Ovary (tissue), 9 donors: ENCODE measurements around the gene WNT9B. TPM values are rescaled to one million over a fixed set of nuclear protein-coding genes. Genes with fewer than 3 reads are reported as not detected.

ENCODE experiments used
- DNase-seq, 5 donors: peaks; one replicate each; pipeline ENCODE4 v3.0.0-alpha.2; 2019 to 2020
- H3K27ac ChIP-seq, 2 donors: fragments of 200-600 bp; one replicate each; pipeline versions ENCODE4 v1.5.1 to v1.8.0; 2019 to 2022
- H3K27me3 ChIP-seq: fragments of 200-600 bp; one replicate; pipeline ENCODE4 v1.8.0; 2022
- H3K36me3 ChIP-seq: fragments of 200-600 bp; sonication (generic); one replicate; pipeline ENCODE4 v1.5.1; 2019
- H3K4me1 ChIP-seq: one replicate; pipeline ENCODE4 v1.8.1; 2013; ENCODE audit warnings: mild to moderate bottlenecking, moderate library complexity; ENCODE audit not compliant: insufficient read depth
- H3K4me3 ChIP-seq: fragments of 200-600 bp; sonication (generic); one replicate; pipeline ENCODE4 v1.5.1; 2017
- H3K9me3 ChIP-seq, 2 donors: fragments of 200-600 bp in 1 of 2; sonication (generic) in 1 of 2; one replicate each; pipeline versions ENCODE4 v1.5.1 to v1.8.1; 2013 to 2019; ENCODE audit warnings: mild to moderate bottlenecking in 1 of 2, moderate library complexity in 1 of 2
- EP300 ChIP-seq: sonication (generic); formaldehyde crosslinking; IDR thresholded peaks from one replicate; pipeline ENCODE4 v1.6.1; 2017; ENCODE audit warnings: antibody characterized with exemption
- POLR2A ChIP-seq: fragments of 450-650 bp; IDR thresholded peaks from one replicate; pipeline ENCODE4 v1.6.1; 2017; ENCODE audit warnings: antibody characterized with exemption, mild to moderate bottlenecking, moderate library complexity
- WGBS, 3 donors: extraction: QIAGEN DNeasy Blood & Tissue Kit in 1 of 3; methylation state at CpG; one replicate each; pipeline versions ENCODE4 v1.1.5 to v1.1.7; 2013 to 2017; 5-methylcytosine and 5-hydroxymethylcytosine counted together
- intact Hi-C, 4 donors: fragments of 100-400 bp; cut with DNase I; formaldehyde crosslinking; loops; one replicate each; pipeline versions ENCODE4 v1.11.0 to v1.15.1; 2022 to 2023
- polyA plus RNA-seq, 2 donors: library from polyadenylated mRNA; stranded (reverse); fragments of 200-250 nt in 1 of 2; fragments of 350-450 nt in 1 of 2; fragmentation: Illumina TruSeq in 1 of 2; extraction: RNeasy Lipid Tissue Mini Kit (QIAGEN cat#74804) in 1 of 2; gene quantifications; one replicate each; pipeline ENCODE4 v1.2.3, GENCODE V29; 2013 to 2014
- total RNA-seq, 7 donors: library from RNA; depleted of rRNA in 2 of 7; stranded (reverse); fragments of >200 nt in 2 of 7; fragmentation: NEBNext Ultra II Directional in 3 of 7; extraction: Animal tissue kit (Norgen Biotek cat#: 25700) in 3 of 7; gene quantifications; one replicate each; pipeline versions ENCODE4 v1.1.0 to v1.2.4, GENCODE V29; 2016 to 2023
- TF ChIP-seq, protein P1 (sequence below), 3 donors: fragments of 450-650 bp in 2 of 3; fragments of 200-600 bp in 1 of 3; IDR thresholded peaks; one replicate each; pipeline versions ENCODE4 v1.5.1 to v1.8.0; 2016 to 2022; ENCODE audit warnings: antibody characterized with exemption in 3 of 3, mild to moderate bottlenecking in 1 of 3
- donor health status: DM: no; HTN: no; CAD: no; lungs with moderate emphysema.
- donor health status: DM: no; HTN: no; CAD: no.
- donor health status: Bipolar disorder and iron deficiency.
- donor health status: DM: yes; HTN: yes; CAD: no.
- donor health status: DM: no; HTN: no; CAD: no.
- donor health status: DM: yes; HTN: yes; CAD: no.

Gene WNT9B
- total and polyA plus RNA-seq, 9 donors = 0.08 to 0.50 (median 0.10) TPM; not detected in 6

DNA sequence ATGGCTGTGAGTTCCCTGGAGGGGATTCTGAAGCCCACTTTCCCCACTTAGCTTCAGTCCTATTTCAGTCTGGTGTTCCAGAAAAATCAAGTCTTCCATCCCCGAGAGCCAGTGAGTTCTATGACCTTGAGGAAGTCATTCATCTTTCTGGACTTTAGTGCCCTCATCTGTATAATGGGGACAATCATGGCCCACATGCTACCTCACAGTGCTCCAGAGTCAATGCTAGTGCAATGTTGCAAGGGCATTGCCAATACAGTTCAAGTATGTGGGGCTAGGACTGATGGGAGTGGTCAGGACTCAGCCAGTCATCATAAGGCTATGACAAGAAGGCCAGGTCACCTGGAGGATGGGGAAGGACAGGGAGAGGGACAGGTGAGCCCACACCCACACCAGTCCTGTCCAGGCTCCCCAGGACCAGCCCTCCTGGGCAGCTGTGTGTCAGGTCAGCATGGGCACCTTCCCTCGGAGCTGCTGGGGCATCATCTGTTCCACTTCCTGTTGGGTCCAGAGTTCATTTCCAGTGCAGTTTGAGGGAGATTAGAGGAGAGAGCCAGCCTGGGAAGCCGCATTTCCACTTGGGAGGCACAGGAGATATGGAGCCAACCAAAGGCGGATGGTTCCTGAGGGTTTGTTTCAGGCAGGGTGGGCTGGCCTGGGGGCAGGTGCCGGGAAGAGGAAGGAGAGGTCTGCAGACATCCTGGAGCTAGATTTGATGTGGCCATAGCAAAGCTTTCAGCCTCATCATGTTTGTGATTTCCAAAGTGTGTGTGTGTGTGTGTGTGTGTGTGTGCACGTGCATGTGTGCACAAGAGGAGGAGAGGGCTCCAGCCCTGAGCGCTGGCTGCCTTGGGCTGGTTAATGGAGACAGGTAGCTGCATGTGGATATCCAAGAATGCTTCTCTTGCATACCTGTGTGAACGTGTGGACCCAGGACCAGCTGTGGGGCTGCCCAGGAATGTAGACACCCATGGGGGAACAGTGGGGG is 3.9 kb upstream of the WNT9B start:
- Histone ChIP-seq H3K9me3 (peaks cover 0 to 5% of the 10 kb centered on the region in 2 donors), H3K36me3 (no peaks in the 10 kb centered on the region), H3K27ac (no peak overlapping the region), H3K27me3 (no peaks in the 10 kb centered on the region), H3K4me1 (peaks cover 6% of the 10 kb centered on the region), H3K4me3 (no peak overlapping the region)
- intact Hi-C loops = no loop called here
- TF ChIP-seq, protein P1, sequence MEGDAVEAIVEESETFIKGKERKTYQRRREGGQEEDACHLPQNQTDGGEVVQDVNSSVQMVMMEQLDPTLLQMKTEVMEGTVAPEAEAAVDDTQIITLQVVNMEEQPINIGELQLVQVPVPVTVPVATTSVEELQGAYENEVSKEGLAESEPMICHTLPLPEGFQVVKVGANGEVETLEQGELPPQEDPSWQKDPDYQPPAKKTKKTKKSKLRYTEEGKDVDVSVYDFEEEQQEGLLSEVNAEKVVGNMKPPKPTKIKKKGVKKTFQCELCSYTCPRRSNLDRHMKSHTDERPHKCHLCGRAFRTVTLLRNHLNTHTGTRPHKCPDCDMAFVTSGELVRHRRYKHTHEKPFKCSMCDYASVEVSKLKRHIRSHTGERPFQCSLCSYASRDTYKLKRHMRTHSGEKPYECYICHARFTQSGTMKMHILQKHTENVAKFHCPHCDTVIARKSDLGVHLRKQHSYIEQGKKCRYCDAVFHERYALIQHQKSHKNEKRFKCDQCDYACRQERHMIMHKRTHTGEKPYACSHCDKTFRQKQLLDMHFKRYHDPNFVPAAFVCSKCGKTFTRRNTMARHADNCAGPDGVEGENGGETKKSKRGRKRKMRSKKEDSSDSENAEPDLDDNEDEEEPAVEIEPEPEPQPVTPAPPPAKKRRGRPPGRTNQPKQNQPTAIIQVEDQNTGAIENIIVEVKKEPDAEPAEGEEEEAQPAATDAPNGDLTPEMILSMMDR (IDR thresholded peaks at IDR 0.05) = no peak
- TF ChIP-seq POLR2A = no peak
- no peak for TF ChIP-seq EP300
- WGBS, 3 donors = 42 to 53% (median 51%) methylated on average over 8 of the region's 8 CpGs
- no peak for DNase-seq

DNA sequence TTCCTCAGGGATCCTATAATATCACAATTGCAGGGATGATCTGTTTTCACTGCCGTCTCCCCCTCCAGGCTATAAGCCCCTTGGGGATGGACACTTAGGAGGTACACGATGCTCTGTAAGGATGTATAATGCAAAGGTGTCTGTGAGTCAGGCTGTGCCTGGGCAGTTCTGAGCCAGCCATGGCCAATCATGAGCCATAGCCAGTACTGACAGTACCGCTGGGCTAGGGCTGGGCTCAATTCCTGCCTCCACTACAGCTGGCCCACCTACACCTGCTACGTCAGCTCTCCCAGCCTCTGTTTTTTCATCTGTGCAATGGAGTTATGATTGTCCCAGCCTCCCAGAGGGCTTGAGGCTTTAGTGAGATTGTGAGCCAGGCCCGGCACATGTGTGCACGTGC is 2.8 kb upstream of the WNT9B start:
- TF ChIP-seq POLR2A (no peak), EP300 (no peak)
- TF ChIP-seq, protein P1 (IDR thresholded peaks at IDR 0.05) = no peak
- Histone ChIP-seq H3K36me3 (no peaks in the 10 kb centered on the region), H3K9me3 (no peaks in the 10 kb centered on the region), H3K27me3 (no peaks in the 10 kb centered on the region), H3K4me3 (no peak overlapping the region), H3K27ac (no peak overlapping the region), H3K4me1 (peaks cover 6% of the 10 kb centered on the region)
- intact Hi-C loops = no loop called here
- DNase-seq = no peak
- WGBS, 3 donors = 51 to 59% (median 54%) methylated on average over 6 of the region's 6 CpGs

DNA sequence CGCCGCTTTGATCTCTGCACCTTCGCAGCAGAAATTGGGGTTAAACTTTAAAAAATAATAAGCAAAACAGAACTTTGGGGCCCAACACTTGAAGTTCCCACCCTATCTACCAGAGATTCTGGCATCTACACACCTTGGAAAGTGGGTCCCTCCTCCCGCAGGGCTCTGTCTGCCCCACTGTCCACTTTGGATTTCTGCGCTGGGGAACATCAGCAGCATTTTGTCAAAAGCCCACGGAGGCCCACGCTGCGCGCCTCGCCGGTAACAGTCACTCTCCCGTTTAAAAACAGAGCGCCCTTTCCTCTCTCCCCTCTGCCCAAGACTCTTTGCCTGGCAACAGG is 725 bp upstream of the WNT9B start:
- no peak for TF ChIP-seq POLR2A
- TF ChIP-seq, protein P1 (IDR thresholded peaks at IDR 0.05) = no peak
- no peak for TF ChIP-seq EP300
- H3K4me3 ChIP-seq = no peak overlapping the region
- H3K27me3 ChIP-seq = no peaks in the 10 kb centered on the region
- DNase-seq = no peak
- H3K4me1 ChIP-seq = peaks cover 6% of the 10 kb centered on the region
- intact Hi-C loops = no loop called here
- 32 to 37% (median 34%) methylated on average over 13 of the region's 13 CpGs for WGBS, 3 donors
- H3K36me3 ChIP-seq = no peaks in the 10 kb centered on the region
- no peaks in the 10 kb centered on the region for H3K9me3 ChIP-seq
- no peak overlapping the region for H3K27ac ChIP-seq

DNA sequence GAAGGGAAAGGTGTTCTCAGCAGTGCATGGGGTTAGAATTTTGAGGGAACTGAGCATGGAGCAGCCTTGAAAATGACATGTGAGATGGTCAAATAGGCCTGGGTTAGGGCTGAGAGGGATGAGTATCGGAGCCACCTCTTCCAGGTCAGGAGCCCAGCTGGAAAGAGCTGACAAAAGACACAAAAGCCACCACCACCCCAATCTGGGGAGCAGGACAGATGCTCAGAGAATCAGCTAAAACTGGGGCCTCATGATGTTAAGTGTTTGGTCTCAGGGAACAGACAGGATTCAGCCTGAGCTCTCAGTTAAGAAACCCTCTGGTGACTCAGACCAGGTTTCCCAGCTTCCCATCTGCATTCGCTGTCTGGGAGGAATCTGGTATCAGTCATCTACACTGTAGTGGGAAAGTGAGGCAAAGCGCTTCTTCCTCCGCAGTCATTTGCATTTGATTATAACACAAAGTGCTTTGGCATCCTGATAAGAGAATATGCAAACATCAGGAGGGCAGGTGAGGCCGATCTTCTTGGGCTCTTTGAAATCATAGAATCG is 2.6 kb downstream of the WNT9B start:
- intact Hi-C loops = no loop called here
- no peak overlapping the region for H3K4me3 ChIP-seq
- TF ChIP-seq EP300 (no peak), POLR2A (no peak)
- TF ChIP-seq, protein P1 (IDR thresholded peaks at IDR 0.05) = no peak
- DNase-seq = no peak
- WGBS, 3 donors = 74 to 86% (median 76%) methylated on average over 6 of the region's 6 CpGs
- peaks cover 6% of the 10 kb centered on the region for H3K4me1 ChIP-seq
- no peaks in the 10 kb centered on the region for H3K9me3 ChIP-seq
- H3K36me3 ChIP-seq = no peaks in the 10 kb centered on the region
- no peaks in the 10 kb centered on the region for H3K27me3 ChIP-seq
- H3K27ac ChIP-seq = no peak overlapping the region
